Measurements from ENCODE around the gene ZNF750.
A peak's percentile ranks its signal among the peaks of the same experiment; 100 is the strongest.
"Not testable (repeated sequence)": the region's sequence is repeated elsewhere in the genome, so short reads cannot be mapped to it uniquely, and the experiment has no call there.

The ZNF750 gene

GRCh38 chr17:82793974-82794630, 45.7 kb downstream of the ZNF750 start:
- DNase-seq (ENCODE audit: low spot score): no peak

GRCh38 chr17:82791532-82791931, 48.3 kb downstream of the ZNF750 start:
- no peak for DNase-seq (ENCODE audit: low spot score)

GRCh38 chr17:82790391-82790790, 49.4 kb downstream of the ZNF750 start:
- no peak for DNase-seq (ENCODE audit: low spot score)

- DNase-seq (ENCODE audit: low spot score): no peak
Observed at GRCh38 chr17:82789806-82790205, 50.0 kb downstream of the ZNF750 start.

- no peak for DNase-seq (ENCODE audit: low spot score)
Observed at GRCh38 chr17:82789051-82789592, 50.7 kb downstream of the ZNF750 start.

GRCh38 chr17:82788206-82789001, 51.4 kb downstream of the ZNF750 start:
- no peak for DNase-seq (ENCODE audit: low spot score)

GRCh38 chr17:82787081-82787848, 52.6 kb downstream of the ZNF750 start:
- DNase-seq (ENCODE audit: low spot score): no peak

GRCh38 chr17:82786427-82786826, 53.4 kb downstream of the ZNF750 start:
- no peak for DNase-seq (ENCODE audit: low spot score)

- DNase-seq (ENCODE audit: low spot score): not testable (repeated sequence)
Observed at GRCh38 chr17:82785581-82785980, 54.2 kb downstream of the ZNF750 start.

- DNase-seq (ENCODE audit: low spot score): no peak
Observed at GRCh38 chr17:82783498-82783897, 56.3 kb downstream of the ZNF750 start.

GRCh38 chr17:82782657-82783207, 57.1 kb downstream of the ZNF750 start:
- peak; percentile 47 for DNase-seq (ENCODE audit: low spot score)

- DNase-seq (ENCODE audit: low spot score): peak; percentile 90
Observed at GRCh38 chr17:82781894-82782274, 57.9 kb downstream of the ZNF750 start.

GRCh38 chr17:82780971-82781893, 58.6 kb downstream of the ZNF750 start:
- peak; percentile 57 for DNase-seq (ENCODE audit: low spot score)

GRCh38 chr17:82780195-82780594, 59.6 kb downstream of the ZNF750 start:
- no peak for DNase-seq (ENCODE audit: low spot score)

GRCh38 chr17:82779541-82779940, 60.3 kb downstream of the ZNF750 start:
- peak; percentile 65 for DNase-seq (ENCODE audit: low spot score)

Measured in left forelimb (tissue), 1 donor.